Measurements from ENCODE around the gene PEPD.

DNA sequence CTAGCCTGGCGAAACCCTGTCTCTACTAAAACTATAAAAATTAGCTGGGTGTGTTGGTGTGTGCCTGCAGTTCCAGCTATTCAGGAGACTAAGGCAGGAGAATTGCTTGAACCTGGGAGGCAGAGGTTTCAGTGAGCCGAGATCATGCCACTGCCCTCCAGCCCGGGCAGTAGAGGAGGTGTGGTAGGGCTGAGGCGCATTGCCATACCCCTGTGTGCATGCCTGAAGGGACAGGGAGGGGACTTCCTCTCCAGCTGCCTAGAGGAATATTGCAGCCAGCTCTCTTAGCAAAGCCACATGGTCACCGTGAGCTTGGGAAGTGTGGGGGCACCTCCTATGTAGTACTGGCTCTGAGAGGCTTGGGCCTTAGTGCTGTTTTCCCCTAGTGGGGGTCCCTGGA lies 29.2 kb upstream of the PEPD start:
- TF ChIP-seq, protein P1, sequence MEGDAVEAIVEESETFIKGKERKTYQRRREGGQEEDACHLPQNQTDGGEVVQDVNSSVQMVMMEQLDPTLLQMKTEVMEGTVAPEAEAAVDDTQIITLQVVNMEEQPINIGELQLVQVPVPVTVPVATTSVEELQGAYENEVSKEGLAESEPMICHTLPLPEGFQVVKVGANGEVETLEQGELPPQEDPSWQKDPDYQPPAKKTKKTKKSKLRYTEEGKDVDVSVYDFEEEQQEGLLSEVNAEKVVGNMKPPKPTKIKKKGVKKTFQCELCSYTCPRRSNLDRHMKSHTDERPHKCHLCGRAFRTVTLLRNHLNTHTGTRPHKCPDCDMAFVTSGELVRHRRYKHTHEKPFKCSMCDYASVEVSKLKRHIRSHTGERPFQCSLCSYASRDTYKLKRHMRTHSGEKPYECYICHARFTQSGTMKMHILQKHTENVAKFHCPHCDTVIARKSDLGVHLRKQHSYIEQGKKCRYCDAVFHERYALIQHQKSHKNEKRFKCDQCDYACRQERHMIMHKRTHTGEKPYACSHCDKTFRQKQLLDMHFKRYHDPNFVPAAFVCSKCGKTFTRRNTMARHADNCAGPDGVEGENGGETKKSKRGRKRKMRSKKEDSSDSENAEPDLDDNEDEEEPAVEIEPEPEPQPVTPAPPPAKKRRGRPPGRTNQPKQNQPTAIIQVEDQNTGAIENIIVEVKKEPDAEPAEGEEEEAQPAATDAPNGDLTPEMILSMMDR (IDR thresholded peaks at IDR 0.05) = no peak
- TF ChIP-seq POLR2AphosphoS5 (IDR thresholded peaks at IDR 0.05) = no peak
- TF ChIP-seq POLR2A (IDR thresholded peaks at IDR 0.05) = no peak
